ENCODE results near the gene MBOAT1.
"Not testable (repeated sequence)": the region's sequence is repeated elsewhere in the genome, so short reads cannot be mapped to it uniquely, and the experiment has no call there.

The MBOAT1 gene

DNA sequence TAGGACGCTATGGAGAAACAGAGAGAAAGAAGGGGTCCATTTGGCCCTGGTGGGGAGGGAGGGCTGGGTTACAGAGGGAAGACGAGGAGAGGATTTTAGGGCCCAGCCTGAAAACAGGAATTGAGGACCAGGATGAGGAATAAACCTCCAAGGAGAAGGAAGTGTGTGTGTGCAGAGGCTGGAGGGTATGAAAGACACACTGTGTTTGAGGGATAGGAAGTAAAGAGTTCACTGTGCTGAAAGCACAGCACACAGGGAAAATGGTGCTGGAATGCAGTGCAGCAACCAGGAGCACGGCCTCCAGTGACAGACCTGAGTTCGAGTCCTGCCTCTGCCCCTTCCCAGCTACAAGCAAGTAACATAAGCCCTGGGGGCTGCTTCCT lies 7.8 kb downstream of the MBOAT1 start:
- DNase-seq (ENCODE audit: insufficient read length, low spot score) (no peak), FAIRE-seq (no peak)

DNA sequence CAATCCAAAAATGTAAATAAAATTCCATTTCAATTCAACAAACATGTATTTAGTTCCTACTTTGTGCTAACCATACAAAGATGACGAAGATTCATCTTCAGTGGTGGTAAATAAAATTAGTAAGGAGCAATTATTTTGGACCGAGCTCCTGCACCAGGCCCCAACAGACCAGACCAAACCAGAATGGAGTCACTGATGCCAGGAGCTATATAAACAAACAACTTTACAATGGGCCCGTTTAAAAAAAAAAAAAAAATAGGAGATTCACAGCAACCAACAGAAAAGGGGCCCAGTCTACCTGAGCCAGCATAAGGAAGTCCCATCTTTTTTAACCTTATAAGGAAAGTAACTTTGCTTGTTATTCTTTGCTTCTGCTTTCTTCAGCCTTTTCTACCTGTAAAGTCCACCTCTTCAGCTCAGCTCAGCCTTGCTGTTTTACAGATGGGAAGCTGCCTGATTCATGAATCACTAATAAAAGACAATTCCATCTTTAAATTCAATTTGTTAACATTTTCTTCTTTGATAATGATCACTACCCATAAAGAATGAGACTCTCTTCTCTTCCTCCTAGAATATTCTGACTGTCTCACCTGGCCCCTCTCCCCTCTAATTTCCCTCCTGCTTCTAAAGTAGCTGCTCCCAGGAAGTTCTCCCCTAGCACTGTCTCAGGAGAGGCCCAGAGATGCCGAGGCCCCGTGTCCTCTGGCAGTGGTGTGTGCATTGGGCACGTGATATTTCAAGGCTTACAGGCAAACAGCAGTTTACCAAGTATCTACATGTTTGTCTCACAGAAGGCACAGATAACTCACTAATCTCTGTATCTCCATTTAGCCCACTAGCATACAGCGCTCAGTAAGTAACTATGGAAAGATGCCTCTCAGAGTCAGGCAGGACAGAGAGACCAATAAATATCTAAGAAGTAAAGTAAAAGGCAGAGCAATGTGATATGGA lies 8.4 kb downstream of the MBOAT1 start:
- DNase-seq (ENCODE audit: insufficient read length, low spot score) (no peak), FAIRE-seq (no peak)

DNA sequence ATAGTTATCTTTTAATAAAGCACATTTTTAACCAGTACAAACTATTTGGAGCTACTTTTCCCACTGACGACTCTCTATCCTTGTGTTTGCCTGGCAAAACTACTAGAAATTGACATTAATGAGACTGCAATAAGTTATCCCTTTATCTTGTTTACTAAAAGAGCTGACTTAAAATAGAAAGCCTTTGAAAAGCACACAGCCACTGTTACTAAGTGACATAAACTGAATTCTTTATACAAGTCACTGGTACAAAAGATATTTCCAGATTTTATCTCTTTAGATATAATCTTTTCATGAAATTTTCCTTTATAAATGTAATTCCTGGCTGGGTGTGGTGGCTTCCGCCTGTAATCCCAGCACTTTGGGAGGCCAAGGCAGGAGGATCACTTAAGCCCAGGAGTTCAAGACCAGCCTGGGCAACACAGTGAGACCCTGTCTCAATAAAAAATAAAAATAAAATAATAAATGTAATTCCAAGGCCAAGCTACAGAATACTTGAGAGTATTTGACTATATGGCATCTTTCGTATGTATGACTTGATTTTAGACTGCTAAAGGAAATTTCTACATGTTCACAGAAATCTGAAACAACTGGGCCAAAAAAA lies 9.5 kb downstream of the MBOAT1 start:
- FAIRE-seq (no peak), DNase-seq (ENCODE audit: insufficient read length, low spot score) (no peak)

DNA sequence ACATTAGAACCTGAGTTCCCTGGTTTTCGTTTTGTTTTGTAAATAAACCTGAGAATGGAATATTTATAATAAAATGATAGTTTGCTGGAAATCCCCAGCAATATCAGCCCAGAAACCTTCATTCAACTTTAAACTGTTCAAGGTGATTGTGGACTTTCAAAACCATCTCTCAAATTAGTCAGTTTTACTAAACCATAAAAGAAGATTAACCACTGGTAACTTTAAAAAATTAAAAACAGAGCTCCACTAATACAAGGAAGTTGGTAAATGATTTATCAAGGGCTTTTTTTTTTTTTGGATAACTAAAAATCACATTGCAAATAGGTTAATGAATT lies 10.0 kb downstream of the MBOAT1 start:
- FAIRE-seq (peak; percentile 31), DNase-seq (ENCODE audit: insufficient read length, low spot score) (no peak)

DNA sequence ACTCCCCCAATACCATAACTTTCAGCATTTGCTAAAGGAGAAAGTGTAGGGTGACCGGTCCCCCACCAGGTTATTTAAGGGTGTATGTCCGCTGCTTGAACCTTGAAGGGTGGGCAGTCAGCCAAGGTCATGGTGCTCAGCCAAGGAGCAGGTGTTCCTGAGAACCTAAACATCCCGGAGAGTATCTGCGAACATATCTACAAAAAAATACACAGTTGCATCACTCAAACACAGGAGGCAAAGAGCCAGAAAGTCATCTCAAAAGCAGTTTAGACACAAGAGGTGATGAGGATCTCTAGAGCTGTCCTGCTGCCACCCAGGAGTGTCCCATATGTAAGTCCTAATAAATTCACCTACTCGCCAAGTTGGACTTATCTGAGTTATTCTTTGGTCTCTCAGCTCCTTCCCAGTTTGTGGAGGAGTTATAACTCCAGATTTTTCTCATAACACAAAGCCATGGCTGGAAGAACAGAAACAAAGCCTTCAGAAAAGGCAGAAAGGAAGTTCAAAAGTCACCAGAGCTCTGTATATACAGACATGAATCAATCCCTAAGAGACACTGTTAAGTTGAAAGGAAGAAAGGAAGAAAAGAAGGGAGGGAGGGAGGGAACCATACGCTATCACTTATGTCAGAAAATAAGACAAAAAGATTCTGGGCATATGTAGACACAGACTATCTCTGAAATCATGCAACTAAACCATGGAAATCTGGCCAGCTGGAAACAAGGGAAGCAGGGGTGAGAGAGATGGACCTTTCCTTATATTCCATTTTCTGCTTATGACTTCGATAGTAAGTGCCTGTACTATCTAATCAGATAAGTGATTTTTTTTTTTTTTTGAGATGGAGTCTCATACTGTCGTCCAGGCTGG lies 11.3 kb downstream of the MBOAT1 start:
- no peak for DNase-seq (ENCODE audit: insufficient read length, low spot score)

DNA sequence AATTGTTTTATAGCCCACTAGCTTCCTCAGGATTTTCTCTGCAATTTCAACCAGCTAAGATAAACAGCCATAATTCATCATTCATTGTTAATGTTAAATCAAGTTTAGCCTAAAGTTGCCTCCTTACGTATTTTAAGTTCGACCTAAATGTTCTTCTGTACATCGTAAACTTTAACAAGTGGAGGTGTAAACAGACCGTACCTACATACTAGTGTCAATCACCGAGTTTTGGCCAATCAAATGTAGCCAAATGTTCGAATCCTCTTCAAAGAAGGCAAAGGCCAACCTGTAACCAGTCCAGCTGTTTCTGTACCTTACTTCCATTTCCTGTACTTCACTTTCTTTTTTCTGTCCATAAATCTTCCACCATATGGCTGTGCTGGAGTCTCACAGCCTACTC lies 13.5 kb downstream of the MBOAT1 start:
- DNase-seq (ENCODE audit: insufficient read length, low spot score) (no peak), FAIRE-seq (peak; percentile 75)

More for the DNA sequence above, 11.3 kb downstream of the MBOAT1 start:
- peak; percentile 42 for FAIRE-seq

DNA sequence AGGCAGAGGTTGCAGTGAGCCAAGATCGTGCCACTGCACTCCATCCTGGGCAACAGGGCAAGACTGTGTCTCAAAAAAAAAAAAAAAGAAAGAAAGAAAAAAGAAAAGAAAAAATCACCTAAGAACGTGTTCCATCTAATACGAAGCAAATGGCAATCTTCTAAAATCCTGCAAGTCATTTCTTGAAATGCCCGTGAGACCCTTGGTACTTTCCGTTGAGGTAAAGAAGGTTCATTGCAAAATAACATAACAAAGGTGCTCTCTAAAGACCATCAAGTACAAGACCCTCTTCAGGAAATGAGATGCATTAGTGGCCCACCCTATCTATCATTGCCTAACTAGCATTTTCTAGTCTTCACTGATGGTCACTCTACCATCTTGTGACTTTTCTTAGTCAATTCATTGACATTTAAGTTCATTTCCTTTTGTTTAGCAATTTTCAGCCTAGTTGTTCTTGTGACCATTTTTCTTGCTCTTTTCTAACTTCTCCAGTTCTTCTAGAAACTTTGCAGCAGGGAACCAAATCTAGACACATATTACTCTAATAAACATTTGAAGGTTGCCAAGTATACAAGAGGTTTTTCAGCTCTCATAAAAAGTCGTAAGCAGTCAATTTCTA lies 14.0 kb downstream of the MBOAT1 start:
- FAIRE-seq, result peak; percentile 53
- no peak for DNase-seq (ENCODE audit: insufficient read length, low spot score)

DNA sequence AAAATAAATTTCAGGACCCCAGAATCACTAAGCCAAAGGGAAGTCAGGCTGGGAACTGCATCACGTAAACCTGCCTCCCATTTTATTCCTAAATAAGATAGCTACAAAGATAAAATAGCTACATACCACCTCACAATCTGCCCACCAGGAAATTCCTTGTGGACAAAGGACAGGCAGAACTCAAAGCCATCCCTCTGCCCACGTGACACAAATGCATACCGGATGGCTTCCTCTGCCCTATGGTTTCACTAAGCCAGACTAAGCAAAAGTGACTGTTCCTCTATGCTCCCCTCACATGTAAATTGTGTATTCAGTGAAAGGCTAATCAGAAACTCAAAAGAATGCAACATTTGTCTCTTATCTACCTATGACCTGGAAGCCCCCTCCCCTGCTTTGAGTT lies 15.0 kb downstream of the MBOAT1 start:
- FAIRE-seq, result no peak

DNA sequence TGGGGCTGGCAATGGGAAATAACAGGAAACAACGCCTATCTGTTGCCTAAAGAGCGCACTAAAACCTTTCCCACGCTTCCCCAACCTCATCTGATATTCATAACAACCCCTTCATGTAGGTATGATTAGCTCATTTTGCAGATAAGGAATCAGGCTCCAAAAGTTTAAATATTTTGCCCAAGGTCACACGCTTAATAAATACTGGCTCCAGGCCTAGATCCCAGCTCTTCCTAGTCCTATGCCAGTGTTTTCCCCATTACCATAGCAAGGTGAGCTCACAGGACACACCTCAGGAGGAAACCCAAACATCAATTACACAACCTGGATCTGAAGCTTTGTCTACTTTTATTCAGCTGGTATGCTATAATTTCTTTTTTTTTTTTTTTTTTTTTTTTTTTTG lies 19.6 kb downstream of the MBOAT1 start:
- DNase-seq (ENCODE audit: insufficient read length, low spot score) (no peak), FAIRE-seq (no peak)

More for the DNA sequence above, 15.0 kb downstream of the MBOAT1 start:
- no peak for DNase-seq (ENCODE audit: insufficient read length, low spot score)

DNA sequence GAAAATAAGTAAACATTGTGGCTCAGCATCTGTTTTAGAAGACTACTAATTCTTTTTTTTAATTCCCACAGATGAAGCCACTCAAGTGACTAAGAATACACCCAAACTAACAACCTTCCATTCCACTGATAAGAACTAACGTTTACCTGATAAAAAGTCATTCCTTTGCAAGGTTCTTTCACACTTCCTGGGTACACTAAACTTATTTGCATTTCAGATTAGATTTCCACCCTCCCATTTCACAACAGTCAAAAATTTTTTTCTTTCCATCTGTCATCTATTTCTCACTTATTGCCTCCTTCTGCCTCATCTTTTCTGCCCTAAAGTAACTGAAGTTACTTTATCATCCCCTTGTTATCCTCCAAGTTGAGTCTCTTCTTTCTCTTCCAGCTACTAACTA lies 20.3 kb downstream of the MBOAT1 start:
- DNase-seq (ENCODE audit: insufficient read length, low spot score) (no peak), FAIRE-seq (no peak)

DNA sequence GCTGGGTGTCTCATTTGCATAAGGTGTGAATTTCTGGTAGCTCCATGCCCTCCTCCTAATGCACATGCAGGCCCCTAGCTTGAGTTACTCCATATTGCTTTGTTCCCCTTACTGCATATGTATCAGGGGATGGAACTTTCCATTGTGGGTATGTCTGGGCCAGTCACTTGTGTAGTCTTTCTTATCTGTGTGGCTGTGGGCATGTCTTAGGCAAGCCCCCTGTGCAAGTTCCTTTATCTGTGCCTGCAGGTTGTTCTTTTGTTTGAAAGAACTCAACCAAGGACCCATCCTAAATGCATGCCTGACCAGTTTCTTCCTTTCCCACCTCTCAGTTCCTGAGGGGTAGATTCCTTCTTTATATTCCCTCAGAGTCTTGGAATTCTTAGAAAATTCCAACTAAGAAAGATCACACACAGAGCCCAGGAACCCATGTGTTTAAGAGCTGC lies 23.6 kb downstream of the MBOAT1 start:
- no peak for FAIRE-seq
- DNase-seq (ENCODE audit: insufficient read length, low spot score), result no peak

DNA sequence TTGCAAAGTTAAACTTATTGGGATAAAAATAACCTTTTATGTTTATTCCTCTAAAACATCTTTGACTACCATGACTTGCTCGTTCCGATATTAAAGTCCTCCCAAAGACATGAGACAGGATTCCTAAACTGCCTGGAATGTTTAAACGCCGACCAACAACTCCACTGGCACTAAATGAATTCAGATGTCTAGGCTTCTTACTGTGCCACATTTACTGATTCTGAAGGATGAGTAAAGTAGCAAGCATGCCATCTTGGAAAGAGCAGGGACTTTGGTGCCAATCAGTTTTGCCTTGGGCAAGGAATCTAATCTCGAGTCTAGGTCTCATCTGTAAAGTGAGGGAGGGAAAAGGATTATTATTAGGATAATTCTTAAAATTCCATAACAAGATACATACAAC lies 25.3 kb downstream of the MBOAT1 start:
- DNase-seq (ENCODE audit: insufficient read length, low spot score) (no peak), FAIRE-seq (no peak)

DNA sequence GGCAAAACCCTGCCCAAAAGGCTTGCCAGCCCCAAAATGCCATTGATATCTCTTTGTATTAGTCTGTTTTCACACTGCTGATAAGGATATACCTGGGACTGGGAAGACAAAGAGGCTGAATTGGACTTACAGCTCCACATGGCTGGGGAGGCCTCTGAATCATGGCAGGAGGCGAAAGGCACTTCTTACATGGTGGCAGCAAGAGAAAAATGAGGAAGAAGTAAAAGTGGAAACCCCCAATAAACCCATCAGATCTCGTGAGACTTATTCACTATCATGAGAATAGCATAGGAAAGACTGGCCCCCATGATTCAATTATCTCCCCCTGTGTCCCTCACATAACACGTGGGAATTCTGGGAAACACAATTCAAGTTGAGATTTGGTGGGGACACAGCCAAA lies 28.6 kb downstream of the MBOAT1 start:
- DNase-seq (ENCODE audit: insufficient read length, low spot score), result no peak

DNA sequence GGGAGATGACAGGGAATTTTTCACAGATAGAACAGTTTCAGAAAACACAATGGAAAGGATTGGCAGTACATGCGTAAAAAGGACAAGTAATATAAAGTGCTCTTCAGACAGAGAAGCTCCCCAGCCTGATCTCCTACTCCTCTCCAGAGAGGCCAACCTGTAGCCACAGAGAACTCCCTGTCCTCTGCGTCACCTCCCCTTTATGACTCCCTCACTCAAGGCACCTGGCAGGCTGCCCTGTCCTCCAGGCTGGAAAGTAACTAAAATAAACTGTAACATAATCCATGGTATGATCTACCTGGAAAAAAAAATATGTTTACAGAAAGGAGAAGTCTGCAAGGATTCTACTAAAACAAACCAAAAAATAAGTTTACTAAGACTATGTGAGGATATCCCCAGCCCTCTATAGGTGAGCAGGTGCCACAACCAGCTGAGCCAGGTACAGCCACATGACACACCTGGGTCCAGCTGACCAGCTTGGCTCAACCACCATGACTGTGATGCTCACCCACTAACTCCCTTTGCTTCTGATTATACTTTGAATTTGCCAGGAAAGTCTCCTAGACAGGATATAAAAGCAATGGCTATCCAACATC lies 29.2 kb downstream of the MBOAT1 start:
- DNase-seq (ENCODE audit: insufficient read length, low spot score), result no peak

More for the DNA sequence above, 28.6 kb downstream of the MBOAT1 start:
- no peak for FAIRE-seq

DNA sequence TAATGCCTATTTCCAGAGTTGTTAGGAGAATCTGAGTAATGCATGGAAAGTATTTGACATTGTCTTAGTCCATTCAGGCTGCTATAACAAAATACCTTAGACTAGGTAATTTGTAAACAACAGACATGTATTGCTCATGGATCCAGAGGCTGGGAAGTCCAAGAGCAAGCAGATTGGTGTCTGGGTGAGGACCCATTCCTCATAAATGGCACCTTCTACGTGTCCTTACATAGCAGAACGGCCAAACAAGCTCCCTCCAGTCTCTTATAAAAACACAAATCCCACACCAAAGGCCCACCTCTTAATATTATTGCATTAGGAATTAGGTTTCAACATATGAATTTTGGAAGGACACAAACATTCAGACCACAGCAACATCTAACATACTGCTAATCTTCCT lies 30.2 kb downstream of the MBOAT1 start:
- FAIRE-seq (no peak), DNase-seq (ENCODE audit: insufficient read length, low spot score) (no peak)

More for the DNA sequence above, 29.2 kb downstream of the MBOAT1 start:
- FAIRE-seq, result no peak

DNA sequence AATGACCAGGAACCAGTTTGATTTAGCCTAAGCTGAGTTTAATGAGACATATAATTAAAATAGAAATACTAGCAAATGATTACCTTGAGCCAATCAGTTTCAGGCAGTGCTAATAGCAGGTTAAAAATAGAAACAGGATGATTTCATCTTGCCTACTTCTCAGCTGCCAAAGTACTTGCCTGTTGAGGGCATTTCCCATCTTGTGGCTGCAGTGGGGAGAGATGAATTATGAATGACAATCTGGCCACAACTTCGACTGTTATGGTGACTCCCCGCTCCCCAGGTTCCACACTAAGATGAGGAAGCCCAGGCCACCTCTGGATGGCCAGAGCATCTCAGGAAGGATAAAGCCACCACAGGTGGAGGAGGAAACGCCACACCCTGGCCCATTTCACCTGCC lies 31.3 kb downstream of the MBOAT1 start:
- FAIRE-seq (no peak), DNase-seq (ENCODE audit: insufficient read length, low spot score) (no peak)

DNA sequence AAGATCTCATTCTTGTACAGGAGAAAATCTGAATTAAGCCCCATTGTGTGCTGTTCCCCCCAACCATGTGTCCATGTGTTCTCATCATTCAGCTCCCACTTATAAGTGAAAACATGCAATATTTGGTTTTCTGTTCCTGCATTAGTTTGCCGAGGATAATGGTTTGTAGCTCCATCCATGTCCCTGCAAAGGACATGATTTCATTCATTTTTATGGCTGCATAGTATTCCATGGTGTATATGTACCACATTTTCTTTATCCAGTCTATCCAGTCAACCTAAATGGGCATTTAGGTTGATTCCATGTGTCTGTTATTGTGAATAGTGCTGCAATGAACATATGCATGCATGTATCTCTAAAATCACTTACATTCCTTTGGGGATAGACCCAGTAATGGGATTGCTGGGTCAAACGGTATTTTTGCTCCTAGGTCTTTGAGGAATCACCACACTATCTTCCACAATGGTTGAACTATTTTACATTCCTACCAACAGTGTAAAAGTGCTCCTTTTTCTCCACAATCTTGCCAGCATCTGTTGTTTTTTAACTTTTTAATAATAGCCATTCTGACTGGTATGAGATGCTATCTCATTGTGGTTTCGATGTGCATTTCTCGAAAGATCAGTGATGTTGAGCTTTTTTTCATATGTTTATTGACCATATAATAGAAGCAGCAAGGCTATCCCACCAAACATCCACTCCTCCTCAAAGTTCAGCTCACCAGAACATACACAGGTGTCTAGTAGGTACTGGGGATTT lies 32.8 kb downstream of the MBOAT1 start:
- FAIRE-seq, result not testable (repeated sequence)

DNA sequence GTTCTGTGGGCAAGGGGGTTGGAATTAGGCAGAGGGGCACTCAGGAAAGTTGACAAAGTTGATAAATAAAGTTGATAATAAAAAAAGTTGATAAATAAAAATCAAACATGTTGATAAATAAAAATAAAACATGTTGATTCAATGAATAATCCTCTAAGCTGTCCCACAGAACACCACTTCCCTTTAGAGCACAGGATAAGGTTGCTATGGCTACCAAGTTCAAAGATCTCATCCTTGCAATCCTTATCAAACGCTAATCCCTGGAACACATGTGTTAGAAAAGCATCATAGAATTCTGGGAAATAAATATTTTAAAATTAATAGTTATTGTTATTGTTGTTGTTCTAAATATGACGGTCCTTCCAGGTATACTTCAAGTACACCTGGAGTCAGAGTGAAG lies 33.9 kb downstream of the MBOAT1 start:
- FAIRE-seq (no peak), DNase-seq (ENCODE audit: insufficient read length, low spot score) (no peak)

More for the DNA sequence above, 32.8 kb downstream of the MBOAT1 start:
- DNase-seq (ENCODE audit: insufficient read length, low spot score), result not testable (repeated sequence)

DNA sequence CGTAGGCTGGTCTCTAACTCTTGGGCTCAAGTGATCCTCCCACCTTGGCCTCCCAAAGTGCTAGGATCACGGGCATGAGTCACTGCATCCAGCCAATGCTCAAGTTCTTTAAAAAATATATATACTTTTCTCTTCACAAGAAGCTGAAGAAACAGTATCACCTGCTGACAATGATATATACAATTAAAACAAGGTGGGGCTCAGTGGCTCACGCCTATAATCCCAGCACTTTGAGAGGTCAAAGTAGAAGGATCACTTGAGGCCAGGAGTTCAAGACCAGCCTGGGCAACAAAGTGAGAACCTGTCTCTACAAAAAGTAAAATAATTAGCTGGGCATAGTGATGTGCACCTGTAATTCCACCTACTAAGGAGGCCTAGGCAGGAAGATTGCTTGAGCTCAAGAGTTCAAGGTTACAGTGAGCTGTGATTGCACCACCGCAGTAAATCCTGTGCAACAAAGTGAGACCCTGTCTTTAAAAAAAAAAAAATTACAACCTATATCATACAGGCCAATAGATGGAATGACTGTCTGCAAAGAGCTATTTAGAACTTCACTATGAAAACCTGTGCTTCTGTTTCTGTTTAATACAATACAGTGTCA lies 36.4 kb downstream of the MBOAT1 start:
- FAIRE-seq, result no peak
- DNase-seq (ENCODE audit: insufficient read length, low spot score), result no peak
